ENCODE measurements around the gene CRELD2.

GRCh38 chr22:49909476-49910205 is 8.8 kb upstream of the CRELD2 start:
- TF ChIP-seq EZH2 (optimal IDR thresholded peaks at IDR 0.05; ENCODE audit: low read depth, low read length) (no peak), CTCF (IDR thresholded peaks at IDR 0.05; ENCODE audit: low read length) (no peak)

All from MM.1S (cell line).